Uterus (tissue), 4 donors: ENCODE data around the gene OPRL1. TPM values are rescaled to one million over a fixed set of nuclear protein-coding genes. Genes with fewer than 3 reads are reported as not detected.

Source experiments
- DNase-seq, 2 donors: peaks; one replicate each; pipeline ENCODE4 v3.0.0-alpha.2; 2019 to 2020
- H3K27ac ChIP-seq, 2 donors: fragments of 200-600 bp; sonication (generic); 1 replicate in 1 of 2; 2 replicates in 1 of 2; pipeline ENCODE4 v1.5.1; 2016 to 2018
- H3K27me3 ChIP-seq, 2 donors: fragments of 200-600 bp; sonication (generic); one replicate each; pipeline ENCODE4 v1.5.1; 2018 to 2019; ENCODE audit warnings: control low read depth in 1 of 2
- H3K36me3 ChIP-seq, 2 donors: fragments of 200-600 bp; sonication (generic); one replicate each; pipeline ENCODE4 v1.5.1; 2019; ENCODE audit warnings: control low read depth in 1 of 2
- H3K4me1 ChIP-seq, 2 donors: fragments of 200-600 bp; sonication (generic); one replicate each; pipeline ENCODE4 v1.5.1; 2018 to 2019; ENCODE audit warnings: control low read depth in 1 of 2
- H3K4me3 ChIP-seq, 2 donors: fragments of 200-600 bp; sonication (generic); 1 replicate in 1 of 2; 2 replicates in 1 of 2; pipeline ENCODE4 v1.5.1; 2018 to 2019; ENCODE audit warnings: mild to moderate bottlenecking in 1 of 2
- H3K9me3 ChIP-seq, 2 donors: fragments of 200-600 bp; sonication (generic); one replicate each; pipeline ENCODE4 v1.5.1; 2019; ENCODE audit warnings: control low read depth in 1 of 2
- CTCF ChIP-seq, 4 experiments: fragments of 200-600 bp in 2 of 4; fragments of 450-650 bp in 2 of 4; sonication (generic) in 2 of 4; IDR thresholded peaks; one replicate each; pipeline ENCODE4 v1.5.1; 2016 to 2019; ENCODE audit warnings: antibody characterized with exemption in 4 of 4, mild to moderate bottlenecking in 2 of 4, moderate library complexity in 1 of 4
- POLR2A ChIP-seq, 2 donors: fragments of 450-650 bp; IDR thresholded peaks; one replicate each; pipeline ENCODE4 v1.6.1; 2016; ENCODE audit warnings: antibody characterized with exemption in 2 of 2, mild to moderate bottlenecking in 1 of 2, moderate library complexity in 1 of 2
- intact Hi-C: fragments of 100-400 bp; cut with DNase I; formaldehyde crosslinking; loops from one replicate; pipeline ENCODE4 v1.15.1; 2023; ENCODE audit warnings: low total_unique reads
- total RNA-seq, 4 donors: library from RNA; depleted of rRNA in 3 of 4; stranded (reverse); fragments of >200 nt in 3 of 4; gene quantifications; one replicate each; pipeline versions ENCODE4 v1.1.0 to v1.2.4, GENCODE V29; 2014 to 2023
- donor health status: DM: yes; HTN: yes; CAD: no.

The OPRL1 gene
- total RNA-seq, 4 donors from 2014 or later = 0.51 to 1.9 (median 0.64) TPM; not detected in 1

GRCh38 chr20:64137598-64138031, 57.7 kb downstream of the OPRL1 start:
- Histone ChIP-seq H3K4me3 (no peak overlapping the region), H3K27ac (no peak overlapping the region), H3K9me3 (no peaks in the 10 kb centered on the region), H3K27me3 (no peaks in the 10 kb centered on the region), H3K4me1 (no peaks in the 10 kb centered on the region), H3K36me3 (no peaks in the 10 kb centered on the region)
- TF ChIP-seq CTCF (IDR thresholded peaks at IDR 0.05) = no peak
- intact Hi-C loops = no loop called here
- DNase-seq = no peak

GRCh38 chr20:64138276-64138815, 58.5 kb downstream of the OPRL1 start:
- Histone ChIP-seq H3K27ac (no peak overlapping the region), H3K4me1 (no peaks in the 10 kb centered on the region), H3K9me3 (no peaks in the 10 kb centered on the region), H3K4me3 (no peak overlapping the region), H3K36me3 (no peaks in the 10 kb centered on the region), H3K27me3 (no peaks in the 10 kb centered on the region)
- intact Hi-C loops = no loop called here
- TF ChIP-seq CTCF (IDR thresholded peaks at IDR 0.05) (no peak), POLR2A (IDR thresholded peaks at IDR 0.05) (no peak)
- DNase-seq = no peak

- Histone ChIP-seq H3K27ac (no peak overlapping the region), H3K27me3 (no peaks in the 10 kb centered on the region), H3K4me3 (no peak overlapping the region), H3K9me3 (no peaks in the 10 kb centered on the region), H3K36me3 (no peaks in the 10 kb centered on the region), H3K4me1 (no peaks in the 10 kb centered on the region)
- intact Hi-C loops = no loop called here
- no peak for TF ChIP-seq POLR2A (IDR thresholded peaks at IDR 0.05)
- no peak for DNase-seq
These were observed 59.5 kb downstream of the OPRL1 start for GRCh38 chr20:64139199-64140060.

- Histone ChIP-seq H3K27ac (no peak overlapping the region), H3K36me3 (no peaks in the 10 kb centered on the region), H3K4me3 (no peak overlapping the region), H3K27me3 (no peaks in the 10 kb centered on the region), H3K4me1 (no peaks in the 10 kb centered on the region), H3K9me3 (no peaks in the 10 kb centered on the region)
- no peak for DNase-seq
- intact Hi-C loops = no loop called here
- TF ChIP-seq CTCF (IDR thresholded peaks at IDR 0.05) = no peak
- no peak for TF ChIP-seq POLR2A (IDR thresholded peaks at IDR 0.05)
These were observed 60.4 kb downstream of the OPRL1 start for GRCh38 chr20:64140061-64140931.

- intact Hi-C loops = no loop called here
- DNase-seq = no peak
- H3K27me3 ChIP-seq = no peaks in the 10 kb centered on the region
- no peak overlapping the region for H3K4me3 ChIP-seq
- TF ChIP-seq POLR2A (IDR thresholded peaks at IDR 0.05) = no peak
- TF ChIP-seq CTCF (IDR thresholded peaks at IDR 0.05) = no peak
- no peaks in the 10 kb centered on the region for H3K4me1 ChIP-seq
- no peaks in the 10 kb centered on the region for H3K36me3 ChIP-seq
- no peak overlapping the region for H3K27ac ChIP-seq
- no peaks in the 10 kb centered on the region for H3K9me3 ChIP-seq
These were observed 61.1 kb downstream of the OPRL1 start for GRCh38 chr20:64140956-64141355.
